Measurements from ENCODE around the gene TMEM45B.

Gene TMEM45B

DNA sequence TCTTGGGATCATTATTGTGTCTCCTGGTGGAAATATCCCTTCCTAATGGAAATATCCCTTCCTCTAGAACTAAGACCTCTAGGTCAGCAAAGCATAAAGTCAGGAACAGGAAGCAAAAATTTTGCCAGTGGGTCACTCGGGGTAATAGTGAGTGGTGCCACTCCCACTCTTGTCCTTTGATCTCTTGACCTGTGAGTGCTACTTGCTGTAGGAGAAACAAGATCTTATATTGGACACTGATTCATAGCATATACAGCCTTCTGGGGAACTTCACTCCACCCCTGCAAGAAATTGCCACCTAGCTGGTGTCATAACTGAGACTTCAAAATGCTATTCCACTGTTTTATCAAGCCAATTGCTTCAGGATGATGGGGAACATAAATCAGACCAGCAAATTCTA, 44.7 kb upstream of the TMEM45B start:
- no peak for TF ChIP-seq FOXM1 (IDR thresholded peaks at IDR 0.05; ENCODE audit: borderline replicate concordance, low read depth)
- TF ChIP-seq EP300 (IDR thresholded peaks at IDR 0.05; ENCODE audit: borderline replicate concordance): no peak
- TF ChIP-seq RAD21 (IDR thresholded peaks at IDR 0.05; ENCODE audit: low read depth): no peak

DNA sequence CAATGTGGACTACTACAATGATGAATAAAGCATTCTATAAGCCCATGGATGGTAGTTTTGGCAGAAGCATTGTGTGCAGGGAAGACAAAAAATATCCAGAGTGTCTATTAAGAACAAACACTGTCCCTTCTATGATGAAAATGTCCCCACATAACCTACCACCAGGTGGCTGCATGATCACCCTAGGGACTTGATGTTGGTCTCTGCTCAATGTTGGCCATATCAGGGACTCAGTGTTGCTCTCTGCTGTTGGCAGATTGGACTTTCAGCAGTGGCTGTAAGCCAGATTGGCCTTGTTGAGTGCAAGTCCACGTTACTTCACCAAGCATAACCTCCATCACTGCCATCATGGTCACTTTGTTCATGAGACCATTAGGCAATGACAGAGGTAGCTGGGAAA, 44.2 kb upstream of the TMEM45B start:
- TF ChIP-seq RAD21 (IDR thresholded peaks at IDR 0.05; ENCODE audit: low read depth): peak; percentile 22; the same call in 1 of the 2 replicates

DNA sequence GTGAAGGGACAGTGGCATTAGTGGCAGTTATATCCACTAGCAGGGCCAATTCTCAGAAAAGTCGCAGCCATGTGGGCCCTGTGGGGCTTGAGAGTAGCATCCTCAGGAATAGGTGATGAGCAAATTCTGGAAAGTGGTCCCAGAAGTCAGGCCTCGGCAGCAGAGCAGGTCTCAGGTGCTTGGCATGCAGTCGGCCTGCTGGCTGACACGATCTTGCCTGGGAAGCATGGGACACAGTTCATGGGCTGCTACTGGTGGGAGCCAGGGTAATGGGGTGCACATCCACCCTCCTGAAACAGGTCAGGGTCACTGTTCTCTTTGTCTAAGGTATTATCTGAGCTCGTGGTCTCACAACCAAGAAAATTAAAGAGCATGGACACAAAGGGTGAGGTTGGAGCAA, 36.8 kb upstream of the TMEM45B start:
- TF ChIP-seq TEAD4 (IDR thresholded peaks at IDR 0.05) (no peak), RAD21 (IDR thresholded peaks at IDR 0.05; ENCODE audit: low read depth) (no peak)

DNA sequence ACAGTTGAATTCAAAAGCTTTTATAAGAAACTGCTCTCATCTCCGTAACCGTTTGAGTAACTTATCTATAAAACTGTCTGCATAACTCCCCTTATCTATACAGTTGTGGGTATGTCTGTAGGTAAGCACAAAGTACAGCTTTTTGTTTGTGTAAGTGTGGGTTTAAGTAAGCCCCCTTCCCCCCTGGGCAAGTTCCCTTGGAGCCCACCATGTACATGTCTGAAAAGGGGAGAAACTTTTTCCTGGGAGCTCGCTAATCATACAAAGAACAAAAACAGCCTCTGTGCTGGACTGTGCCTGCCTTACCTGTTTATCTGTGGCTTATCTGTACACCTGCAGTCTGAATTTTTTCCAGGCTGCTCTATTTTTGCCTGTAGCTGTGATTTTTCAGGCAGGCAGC, 36.3 kb upstream of the TMEM45B start:
- TF ChIP-seq EGR1 (IDR thresholded peaks at IDR 0.05): no peak
- TF ChIP-seq, protein P1, sequence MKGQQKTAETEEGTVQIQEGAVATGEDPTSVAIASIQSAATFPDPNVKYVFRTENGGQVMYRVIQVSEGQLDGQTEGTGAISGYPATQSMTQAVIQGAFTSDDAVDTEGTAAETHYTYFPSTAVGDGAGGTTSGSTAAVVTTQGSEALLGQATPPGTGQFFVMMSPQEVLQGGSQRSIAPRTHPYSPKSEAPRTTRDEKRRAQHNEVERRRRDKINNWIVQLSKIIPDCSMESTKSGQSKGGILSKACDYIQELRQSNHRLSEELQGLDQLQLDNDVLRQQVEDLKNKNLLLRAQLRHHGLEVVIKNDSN (IDR thresholded peaks at IDR 0.05): no peak
- TF ChIP-seq YY1 (IDR thresholded peaks at IDR 0.05; ENCODE audit: low read depth): no peak
- no peak for TF ChIP-seq CEBPB (IDR thresholded peaks at IDR 0.05)
- TF ChIP-seq, protein P2, sequence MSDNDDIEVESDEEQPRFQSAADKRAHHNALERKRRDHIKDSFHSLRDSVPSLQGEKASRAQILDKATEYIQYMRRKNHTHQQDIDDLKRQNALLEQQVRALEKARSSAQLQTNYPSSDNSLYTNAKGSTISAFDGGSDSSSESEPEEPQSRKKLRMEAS (IDR thresholded peaks at IDR 0.05): no peak
- TF ChIP-seq TAF1 (IDR thresholded peaks at IDR 0.05; ENCODE audit: low read depth): no peak
- TF ChIP-seq NFIC (IDR thresholded peaks at IDR 0.05): no peak
- TF ChIP-seq ZBTB7A (IDR thresholded peaks at IDR 0.05; ENCODE audit: low read depth): no peak
- TF ChIP-seq RAD21 (IDR thresholded peaks at IDR 0.05; ENCODE audit: low read depth): no peak
- TF ChIP-seq TEAD4 (IDR thresholded peaks at IDR 0.05): no peak
- TF ChIP-seq CREB1 (IDR thresholded peaks at IDR 0.05; ENCODE audit: low read depth): no peak
- TF ChIP-seq, protein P3, sequence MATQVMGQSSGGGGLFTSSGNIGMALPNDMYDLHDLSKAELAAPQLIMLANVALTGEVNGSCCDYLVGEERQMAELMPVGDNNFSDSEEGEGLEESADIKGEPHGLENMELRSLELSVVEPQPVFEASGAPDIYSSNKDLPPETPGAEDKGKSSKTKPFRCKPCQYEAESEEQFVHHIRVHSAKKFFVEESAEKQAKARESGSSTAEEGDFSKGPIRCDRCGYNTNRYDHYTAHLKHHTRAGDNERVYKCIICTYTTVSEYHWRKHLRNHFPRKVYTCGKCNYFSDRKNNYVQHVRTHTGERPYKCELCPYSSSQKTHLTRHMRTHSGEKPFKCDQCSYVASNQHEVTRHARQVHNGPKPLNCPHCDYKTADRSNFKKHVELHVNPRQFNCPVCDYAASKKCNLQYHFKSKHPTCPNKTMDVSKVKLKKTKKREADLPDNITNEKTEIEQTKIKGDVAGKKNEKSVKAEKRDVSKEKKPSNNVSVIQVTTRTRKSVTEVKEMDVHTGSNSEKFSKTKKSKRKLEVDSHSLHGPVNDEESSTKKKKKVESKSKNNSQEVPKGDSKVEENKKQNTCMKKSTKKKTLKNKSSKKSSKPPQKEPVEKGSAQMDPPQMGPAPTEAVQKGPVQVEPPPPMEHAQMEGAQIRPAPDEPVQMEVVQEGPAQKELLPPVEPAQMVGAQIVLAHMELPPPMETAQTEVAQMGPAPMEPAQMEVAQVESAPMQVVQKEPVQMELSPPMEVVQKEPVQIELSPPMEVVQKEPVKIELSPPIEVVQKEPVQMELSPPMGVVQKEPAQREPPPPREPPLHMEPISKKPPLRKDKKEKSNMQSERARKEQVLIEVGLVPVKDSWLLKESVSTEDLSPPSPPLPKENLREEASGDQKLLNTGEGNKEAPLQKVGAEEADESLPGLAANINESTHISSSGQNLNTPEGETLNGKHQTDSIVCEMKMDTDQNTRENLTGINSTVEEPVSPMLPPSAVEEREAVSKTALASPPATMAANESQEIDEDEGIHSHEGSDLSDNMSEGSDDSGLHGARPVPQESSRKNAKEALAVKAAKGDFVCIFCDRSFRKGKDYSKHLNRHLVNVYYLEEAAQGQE (IDR thresholded peaks at IDR 0.05; ENCODE audit: low read depth): no peak
- TF ChIP-seq TCF12 (IDR thresholded peaks at IDR 0.05; ENCODE audit: low read depth): no peak
- no peak for TF ChIP-seq FOXM1 (IDR thresholded peaks at IDR 0.05; ENCODE audit: borderline replicate concordance, low read depth)
- TF ChIP-seq EP300 (IDR thresholded peaks at IDR 0.05; ENCODE audit: borderline replicate concordance): no peak

DNA sequence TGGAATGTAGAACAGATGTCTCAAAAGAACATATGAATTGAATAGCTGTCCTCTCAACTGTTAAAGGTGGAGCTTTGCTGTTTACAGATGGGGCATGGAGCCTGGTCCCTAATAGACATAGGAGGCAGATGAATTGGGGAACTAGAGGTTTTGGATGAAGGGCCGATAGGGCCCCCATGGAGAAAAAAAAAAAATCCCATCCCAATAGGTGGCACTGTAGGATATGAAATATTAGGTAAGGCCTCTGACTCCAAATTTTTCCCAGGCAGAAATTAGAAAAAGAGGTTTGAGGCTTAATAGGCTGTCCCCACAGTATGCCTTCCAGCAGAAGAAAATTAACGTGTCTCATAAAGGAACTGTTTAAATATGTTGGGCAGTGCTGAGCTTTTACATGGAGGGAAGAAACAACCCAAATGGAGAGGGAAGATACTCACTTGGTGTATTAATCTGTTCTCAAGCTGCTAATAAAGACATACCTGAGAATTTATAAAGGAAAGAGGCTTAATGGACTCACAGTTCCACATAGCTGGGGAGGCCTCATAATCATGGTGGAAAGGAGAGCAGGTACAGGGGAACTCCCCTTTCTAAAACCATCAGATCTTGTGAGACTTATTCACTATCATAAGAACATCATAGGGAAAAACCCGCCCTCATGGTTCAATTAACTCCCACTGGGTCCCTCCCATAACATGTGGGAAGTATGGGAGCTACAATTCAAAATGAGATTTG, 30.1 kb upstream of the TMEM45B start:
- TF ChIP-seq TAF1 (IDR thresholded peaks at IDR 0.05; ENCODE audit: low read depth) (no peak), CREB1 (IDR thresholded peaks at IDR 0.05; ENCODE audit: low read depth) (no peak), EGR1 (IDR thresholded peaks at IDR 0.05) (no peak), RAD21 (IDR thresholded peaks at IDR 0.05; ENCODE audit: low read depth) (peak; percentile 56), ZBTB7A (IDR thresholded peaks at IDR 0.05; ENCODE audit: low read depth) (no peak)
- TF ChIP-seq, protein P2 (IDR thresholded peaks at IDR 0.05): no peak
- TF ChIP-seq, protein P1 (IDR thresholded peaks at IDR 0.05): no peak

DNA sequence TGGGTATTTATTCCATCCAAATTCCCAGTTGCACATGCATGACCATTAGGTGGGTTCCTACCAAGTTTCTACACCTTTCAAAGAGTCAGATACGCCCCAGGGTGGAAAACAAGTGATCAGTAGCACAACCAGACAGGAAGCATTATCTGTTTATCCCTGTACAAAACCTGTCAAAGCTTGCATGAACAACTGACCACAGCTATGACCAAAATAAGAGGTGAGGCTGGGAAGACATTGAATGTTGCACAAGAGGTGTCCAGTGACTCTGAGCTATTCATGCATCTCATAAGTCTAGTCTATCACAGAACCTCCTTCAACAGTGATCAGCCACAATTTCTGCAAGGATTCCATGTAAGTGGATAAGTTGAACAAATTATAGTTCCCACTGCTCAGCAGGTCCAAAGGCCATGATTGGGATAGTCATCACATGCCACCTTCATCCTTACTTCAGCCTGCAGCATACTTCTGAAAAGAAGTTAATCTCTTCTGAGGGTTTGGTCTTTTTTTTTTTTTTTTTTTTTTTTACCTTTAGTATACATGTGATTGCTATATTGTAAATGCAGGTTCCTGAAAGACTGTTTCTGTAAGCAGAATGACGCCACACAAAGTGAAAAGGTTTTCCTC, 28.0 kb upstream of the TMEM45B start:
- TF ChIP-seq TEAD4 (IDR thresholded peaks at IDR 0.05) (no peak), YY1 (IDR thresholded peaks at IDR 0.05; ENCODE audit: low read depth) (no peak), CREB1 (IDR thresholded peaks at IDR 0.05; ENCODE audit: low read depth) (no peak), CEBPB (IDR thresholded peaks at IDR 0.05) (no peak), NFIC (IDR thresholded peaks at IDR 0.05) (no peak), FOXM1 (IDR thresholded peaks at IDR 0.05; ENCODE audit: borderline replicate concordance, low read depth) (no peak), ZBTB7A (IDR thresholded peaks at IDR 0.05; ENCODE audit: low read depth) (no peak), EGR1 (IDR thresholded peaks at IDR 0.05) (no peak), TCF12 (IDR thresholded peaks at IDR 0.05; ENCODE audit: low read depth) (no peak), TAF1 (IDR thresholded peaks at IDR 0.05; ENCODE audit: low read depth) (no peak), RAD21 (IDR thresholded peaks at IDR 0.05; ENCODE audit: low read depth) (no peak), EP300 (IDR thresholded peaks at IDR 0.05; ENCODE audit: borderline replicate concordance) (no peak)
- TF ChIP-seq, protein P1 (IDR thresholded peaks at IDR 0.05): no peak
- TF ChIP-seq, protein P2 (IDR thresholded peaks at IDR 0.05): no peak
- TF ChIP-seq, protein P3 (IDR thresholded peaks at IDR 0.05; ENCODE audit: low read depth): no peak

Data from Ishikawa (cell line).